Middle frontal gyrus (tissue), 1 donor: ENCODE data around the gene FAIM2.

ENCODE experiments used
- DNase-seq: peaks from one replicate; pipeline ENCODE4 v3.0.0-alpha.2; 2015; ENCODE audit warnings: low spot score; ENCODE audit errors: extremely low spot score

The FAIM2 gene

DNA sequence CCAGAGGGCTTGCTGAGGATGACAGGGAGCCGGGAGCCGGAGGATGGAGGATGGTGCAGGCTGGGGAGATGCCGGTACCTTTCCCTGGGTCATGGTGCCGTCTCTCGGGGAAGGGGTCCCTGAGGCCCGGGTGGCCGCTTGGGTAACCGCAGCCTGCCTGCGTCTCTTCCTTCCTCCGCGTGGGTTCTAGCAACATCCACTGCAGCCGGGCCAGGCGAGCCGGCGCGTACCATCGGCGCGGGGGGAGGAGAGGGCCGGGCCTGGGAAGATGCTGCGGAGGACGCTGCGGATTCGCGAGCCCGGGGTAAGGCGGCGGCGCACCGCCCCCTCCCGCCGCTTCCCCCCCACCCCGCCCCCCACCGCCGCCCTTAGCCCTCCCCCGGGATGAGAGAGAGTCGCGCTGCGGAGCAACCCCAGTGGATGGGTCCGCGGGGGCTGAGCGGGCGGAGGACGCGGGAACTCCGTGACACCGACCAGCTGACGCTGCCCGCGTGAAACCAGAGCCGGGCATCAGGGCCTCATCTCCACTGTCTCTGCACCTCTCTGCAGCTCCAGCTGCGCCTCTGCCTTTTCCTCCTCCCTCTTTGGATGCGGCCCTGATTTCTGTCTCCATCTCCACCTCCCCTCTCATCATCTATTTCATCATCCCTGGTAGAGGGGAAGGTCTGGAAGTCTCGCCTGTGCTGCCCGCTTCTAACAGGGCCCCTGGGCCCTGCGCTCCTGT is at the start of gene FAIM2:
Gene FAIM2, minus strand, starts transcription at position 201 of the 724 bp plus-strand sequence. Its CDS starts 108 bp downstream, at position 93.
- peak; percentile 70 for DNase-seq

DNA sequence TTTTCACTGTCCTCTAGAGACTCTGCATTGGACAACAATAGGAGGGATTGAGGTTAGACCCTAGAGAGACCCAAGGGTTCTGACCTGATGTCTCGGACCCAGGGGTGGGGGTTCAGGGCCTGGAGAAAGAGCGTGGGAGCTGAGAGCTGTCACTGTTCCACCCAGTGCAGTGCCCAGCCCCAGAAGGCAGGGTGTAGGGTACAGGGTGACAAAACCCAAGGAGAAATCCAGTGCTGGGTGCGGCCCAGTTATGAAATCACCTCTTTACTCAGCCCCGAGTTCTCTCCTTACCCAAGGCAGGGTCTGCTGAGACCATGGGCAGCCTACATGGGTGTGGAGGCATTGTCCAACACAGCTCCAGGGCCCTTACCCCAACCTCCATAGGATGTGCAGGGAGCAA is 49.5 kb upstream of the FAIM2 start:
- DNase-seq, result no peak

DNA sequence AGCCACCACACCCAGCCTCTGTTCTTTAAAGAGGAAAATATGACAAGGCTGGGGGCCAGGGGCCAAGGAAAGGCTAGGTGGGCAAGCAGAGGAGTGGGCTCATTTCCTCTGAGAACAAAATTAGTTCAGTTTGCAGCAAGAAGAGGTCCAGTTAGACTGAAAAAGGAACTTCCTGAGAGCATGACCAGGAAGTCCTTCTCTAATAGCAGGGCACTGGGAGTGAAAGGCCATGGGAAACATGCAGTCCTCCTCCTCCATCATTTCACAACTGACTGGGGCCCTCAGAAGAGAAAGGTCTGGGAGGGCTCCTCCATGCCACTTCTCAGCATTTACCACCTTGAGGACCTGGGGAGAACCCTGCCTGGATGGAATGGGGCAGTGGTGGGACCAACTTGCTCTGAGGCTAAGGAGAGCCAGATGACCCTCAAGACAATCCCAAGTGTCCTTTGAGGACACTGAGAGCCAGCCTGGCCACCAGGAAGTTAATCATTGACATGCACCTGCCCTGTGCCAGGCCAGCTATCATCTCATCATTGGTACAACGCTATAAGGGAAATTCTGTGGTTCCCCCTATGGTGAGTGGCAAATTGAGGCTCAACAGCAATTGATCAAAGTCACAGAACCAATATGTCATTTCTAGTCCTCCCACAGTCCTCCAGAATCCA is 48.8 kb upstream of the FAIM2 start:
- no peak for DNase-seq

DNA sequence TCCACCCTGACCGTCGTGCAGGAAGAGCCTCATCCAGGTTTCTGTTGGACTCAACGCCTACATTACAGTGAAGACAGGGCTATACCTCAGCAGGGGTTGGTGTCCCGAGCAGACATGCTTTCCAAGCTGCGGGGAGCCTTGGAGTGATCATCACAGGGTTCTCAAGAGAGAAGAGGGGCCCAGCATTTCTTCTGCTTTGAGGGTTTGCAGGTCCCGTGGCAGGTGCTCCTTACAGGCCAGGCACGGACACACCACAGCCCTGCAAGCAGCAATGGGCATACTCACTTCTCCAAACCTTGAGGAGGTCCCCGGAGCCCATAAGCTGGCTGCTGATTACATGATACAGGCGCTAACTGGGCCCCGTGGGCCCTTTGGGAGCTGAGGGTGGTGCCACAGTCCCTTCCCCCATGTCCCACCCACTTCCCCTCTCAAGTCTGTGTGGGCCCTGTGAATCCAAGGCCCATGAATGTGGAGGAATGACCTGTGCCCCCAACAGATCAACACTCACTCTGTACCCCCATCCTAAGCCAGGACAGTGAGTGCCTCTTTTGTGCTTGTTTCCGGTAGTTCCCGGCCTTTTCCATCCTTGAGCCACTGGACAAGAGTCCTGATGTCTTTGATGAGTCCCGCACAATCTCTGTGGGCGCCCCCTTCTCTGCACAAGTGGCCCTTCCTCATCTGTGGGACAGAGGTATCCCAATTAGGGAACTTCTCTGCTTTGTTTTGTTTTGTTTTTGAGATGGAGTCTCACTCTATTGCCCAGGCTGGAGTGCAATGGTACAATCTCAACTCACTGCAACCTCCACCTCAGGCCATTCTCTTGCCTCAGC is 47.9 kb upstream of the FAIM2 start:
- DNase-seq, result no peak

DNA sequence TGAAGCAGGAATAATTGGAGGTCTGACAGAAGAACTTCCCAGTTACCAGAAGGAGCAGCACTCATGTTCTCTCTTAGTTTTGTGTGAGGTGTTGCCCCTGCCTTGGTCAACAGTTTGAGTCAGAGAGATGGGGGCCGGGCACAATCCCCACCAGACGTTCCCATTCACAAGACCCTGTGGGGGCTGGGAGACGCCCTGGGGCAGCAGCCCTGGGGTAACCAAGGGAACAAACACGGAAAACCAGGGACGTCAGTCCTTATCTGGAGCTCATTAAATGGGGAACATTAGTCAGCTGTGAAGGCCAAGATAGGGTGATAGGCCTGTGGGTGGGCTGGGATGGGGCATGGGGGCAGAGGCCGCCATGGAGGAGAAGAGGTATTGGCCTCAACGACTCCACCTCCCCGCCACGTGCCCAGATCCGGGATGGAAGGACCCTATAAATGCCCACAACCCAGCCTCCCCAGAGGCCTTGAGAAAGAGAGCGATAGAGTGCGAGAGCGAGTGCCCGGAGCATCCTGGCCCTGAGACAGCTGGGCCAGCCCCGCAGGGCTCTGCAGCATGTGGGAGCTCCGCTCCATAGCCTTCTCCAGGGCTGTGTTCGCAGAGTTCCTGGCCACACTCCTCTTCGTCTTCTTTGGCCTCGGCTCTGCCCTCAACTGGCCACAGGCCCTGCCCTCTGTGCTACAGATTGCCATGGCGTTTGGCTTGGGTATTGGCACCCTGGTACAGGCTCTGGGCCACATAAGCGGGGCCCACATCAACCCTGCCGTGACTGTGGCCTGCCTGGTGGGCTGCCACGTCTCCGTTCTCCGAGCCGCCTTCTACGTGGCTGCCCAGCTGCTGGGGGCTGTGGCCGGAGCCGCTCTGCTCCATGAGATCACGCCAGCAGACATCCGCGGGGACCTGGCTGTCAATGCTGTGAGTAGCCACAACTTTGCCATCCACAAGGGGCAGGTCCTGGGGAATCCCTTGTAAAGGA is 46.9 kb upstream of the FAIM2 start, which contains the start of gene AQP2:
Gene AQP2, plus strand, starts transcription at position 465 of the 979 bp plus-strand sequence. Its CDS starts 94 bp downstream, at position 559.
- DNase-seq, result no peak

DNA sequence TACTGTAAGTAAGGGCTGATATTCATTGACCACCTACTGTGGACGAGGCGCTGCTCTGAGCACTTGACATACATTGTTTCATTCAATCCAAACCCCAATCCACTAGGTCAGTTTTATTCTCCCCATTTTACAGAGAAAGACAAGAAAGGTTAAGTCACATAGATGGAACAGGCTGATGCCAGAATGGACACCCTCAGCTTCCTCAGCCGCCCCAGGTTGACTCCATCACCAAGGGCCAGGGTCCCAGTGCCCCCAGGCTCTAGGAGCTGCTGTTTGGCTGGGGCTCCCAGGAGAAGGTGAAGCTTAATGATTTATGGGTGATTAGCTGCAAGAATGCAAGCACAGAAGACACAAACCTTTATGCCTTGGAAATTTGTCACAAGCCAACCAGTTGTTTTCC is 46.2 kb upstream of the FAIM2 start:
- DNase-seq, result no peak

DNA sequence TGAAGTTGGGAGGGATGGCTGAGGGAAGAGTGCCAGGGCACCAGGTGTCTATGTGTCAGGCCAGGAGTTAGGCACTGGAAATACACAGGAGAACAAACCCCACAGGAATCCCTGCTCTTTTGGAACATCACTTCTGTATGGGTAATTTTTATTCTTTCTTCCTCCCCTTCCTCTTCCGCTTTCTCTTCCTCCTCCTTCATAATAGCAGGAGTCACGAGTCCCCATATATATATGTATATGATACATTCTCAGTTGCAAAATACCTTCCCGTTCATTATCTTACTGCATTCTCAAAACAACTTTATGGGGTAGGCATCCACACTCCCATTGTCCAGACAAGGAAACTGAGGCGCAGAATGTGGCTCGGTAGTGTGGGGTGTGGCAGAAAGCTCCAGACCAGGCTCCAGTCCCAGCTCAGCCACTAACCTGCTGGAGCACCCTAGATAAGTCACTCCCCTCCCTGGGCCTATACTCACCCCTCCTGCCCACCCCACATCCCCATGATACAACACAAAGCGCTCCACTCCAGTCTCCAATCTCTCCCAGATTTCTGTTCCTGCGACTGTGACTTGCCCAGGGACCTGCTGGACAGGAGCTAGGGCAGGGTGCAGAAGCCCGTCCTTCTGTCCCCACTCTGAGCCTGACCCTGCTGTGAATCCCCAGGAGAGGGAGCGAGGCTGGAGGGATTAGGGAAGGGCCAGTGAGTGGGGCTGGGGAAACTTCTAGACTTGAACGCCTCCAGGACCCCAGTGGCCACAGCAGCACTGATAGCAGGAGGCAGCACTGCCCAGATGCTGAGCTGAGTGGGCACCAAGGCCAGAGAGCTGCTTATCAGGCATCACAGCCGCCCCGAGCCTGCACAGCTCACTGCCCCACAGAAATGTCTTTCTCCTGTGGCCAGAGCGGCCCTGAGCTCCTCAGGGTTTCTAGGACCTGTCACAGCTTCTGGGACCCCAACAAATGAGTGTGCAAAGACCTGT is 45.5 kb upstream of the FAIM2 start:
- no peak for DNase-seq

- no peak for DNase-seq
These were observed 44.0 kb upstream of the FAIM2 start for GRCh38 chr12:49947593-49948226.

DNA sequence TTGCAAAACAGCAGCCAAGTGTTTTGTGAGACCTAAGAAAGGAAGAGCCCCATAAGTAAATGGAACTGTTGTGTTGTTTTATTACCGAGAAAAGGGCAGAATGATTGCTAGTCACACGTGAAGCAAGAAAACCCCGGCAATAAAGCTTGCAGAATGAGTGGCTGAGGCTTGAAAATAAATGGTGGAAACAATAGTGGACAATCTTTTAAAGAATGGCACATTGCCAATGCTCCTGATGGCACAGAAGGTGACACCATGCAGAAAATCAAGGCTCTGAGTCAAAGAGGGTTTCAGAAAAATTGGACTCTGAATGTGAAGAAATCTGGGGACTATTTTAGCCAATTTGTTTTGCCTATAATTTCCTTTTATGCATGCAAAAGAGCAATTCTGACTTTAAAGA is 42.8 kb upstream of the FAIM2 start:
- DNase-seq, result no peak

- no peak for DNase-seq
These were observed 42.4 kb upstream of the FAIM2 start for GRCh38 chr12:49946086-49946485.

- DNase-seq, result peak; percentile 53
These were observed 41.8 kb upstream of the FAIM2 start for GRCh38 chr12:49945394-49946080.

GRCh38 chr12:49944718-49945117 is 41.0 kb upstream of the FAIM2 start:
- DNase-seq, result no peak

GRCh38 chr12:49944046-49944445 is 40.3 kb upstream of the FAIM2 start:
- no peak for DNase-seq

- no peak for DNase-seq
These were observed 39.9 kb upstream of the FAIM2 start for GRCh38 chr12:49943625-49943960.

- DNase-seq, result no peak
These were observed 39.4 kb upstream of the FAIM2 start for GRCh38 chr12:49942921-49943624.

- DNase-seq, result no peak
These were observed 38.8 kb upstream of the FAIM2 start for GRCh38 chr12:49942512-49942893.

DNA sequence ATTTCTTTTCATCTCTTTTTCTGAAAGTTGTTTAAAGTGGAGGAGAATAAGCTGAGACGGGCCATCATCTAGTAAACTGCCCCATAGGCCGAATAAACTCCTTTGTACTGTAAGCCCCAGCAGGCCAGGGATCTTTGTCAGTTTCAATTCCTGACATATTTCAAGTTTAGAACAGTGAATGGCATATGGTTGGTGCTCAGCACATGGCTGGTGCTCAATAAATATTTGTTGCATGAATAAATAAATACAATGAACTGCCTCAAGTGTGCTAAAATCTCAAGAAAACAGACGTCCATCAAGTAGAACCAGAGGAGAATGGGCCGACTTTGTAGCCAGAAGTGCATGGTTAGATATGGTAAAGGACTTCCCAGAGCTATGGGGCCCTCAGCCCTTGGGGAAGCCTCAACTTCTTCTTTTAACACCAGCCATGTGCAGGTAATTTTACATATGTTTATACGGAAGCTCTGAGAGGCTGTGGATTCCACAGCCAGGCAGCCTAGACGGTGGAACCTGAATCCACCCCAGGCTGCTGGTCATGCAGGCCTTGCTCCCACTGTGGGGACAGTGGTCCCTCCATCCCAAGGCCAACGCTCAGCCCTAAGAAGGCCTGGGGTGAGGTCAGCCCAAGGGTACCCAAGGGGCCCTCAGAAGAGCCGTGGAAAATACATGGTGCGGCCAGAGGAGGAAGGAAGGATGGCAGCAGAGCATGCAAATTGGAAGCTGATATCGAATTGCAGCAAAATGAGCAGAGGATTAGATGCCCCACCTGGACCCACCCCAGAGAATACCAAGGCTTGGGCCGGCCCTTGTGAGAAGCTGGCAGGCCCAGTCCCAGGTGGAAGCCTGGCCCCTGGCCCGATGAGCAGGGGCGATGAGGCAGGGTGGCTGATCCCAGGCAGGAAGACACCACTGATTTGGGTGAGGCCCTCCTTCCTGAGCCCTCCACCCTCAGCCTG is 38.1 kb upstream of the FAIM2 start:
- DNase-seq, result no peak
